ENCODE data around the gene DECR2. TPM values are rescaled to one million over a fixed set of nuclear protein-coding genes. Genes with fewer than 3 reads are reported as not detected.
"Not testable (repeated sequence)": the region's sequence is repeated elsewhere in the genome, so short reads cannot be mapped to it uniquely, and the experiment has no call there.

The DECR2 gene
- total RNA-seq, 2 donors from 2014 or later, result 7.5 to 10.6 TPM

- DNase-seq, result peak; percentile 76 to 82
- peak; percentile 90 to 91 for ATAC-seq (replicated peaks in 1 of 2)
- Mint-ChIP-seq H3K4me1 (ENCODE audit: low read depth) (no peaks in the 10 kb centered on the region), H3K27ac (no peak overlapping the region), H3K9me3 (no peaks in the 10 kb centered on the region), H3K4me3 (peak overlapping the region; percentile 59 to 65), H3K27me3 (ENCODE audit: low read depth) (no peaks in the 10 kb centered on the region), H3K36me3 (ENCODE audit: insufficient read depth in 2 of 2) (peaks cover 0 to 2% of the 10 kb centered on the region in 2 donors)
Measured at GRCh38 chr16:361872-362701, 39.6 kb upstream of the DECR2 start.

GRCh38 chr16:362702-362999 lies 39.0 kb upstream of the DECR2 start:
- DNase-seq; H3K27ac Mint-ChIP-seq; H3K27me3 Mint-ChIP-seq (ENCODE audit: low read depth); H3K4me3 Mint-ChIP-seq; H3K4me1 Mint-ChIP-seq (ENCODE audit: low read depth); H3K9me3 Mint-ChIP-seq; H3K36me3 Mint-ChIP-seq (ENCODE audit: insufficient read depth in 2 of 2): not testable (repeated sequence)
- ATAC-seq (replicated peaks in 1 of 2), result peak in 1 of 2 donors; percentile 8

- H3K27ac Mint-ChIP-seq, result no peak overlapping the region
- peaks cover 0 to 3% of the 10 kb centered on the region in 2 donors for H3K36me3 Mint-ChIP-seq (ENCODE audit: insufficient read depth in 2 of 2)
- ATAC-seq (replicated peaks in 1 of 2), result no peak
- no peaks in the 10 kb centered on the region for H3K27me3 Mint-ChIP-seq (ENCODE audit: low read depth)
- no peak for DNase-seq
- H3K4me3 Mint-ChIP-seq, result no peak overlapping the region
- no peaks in the 10 kb centered on the region for H3K4me1 Mint-ChIP-seq (ENCODE audit: low read depth)
- no peaks in the 10 kb centered on the region for H3K9me3 Mint-ChIP-seq
Measured at GRCh38 chr16:363110-363765, 38.4 kb upstream of the DECR2 start.

GRCh38 chr16:363766-364490 lies 37.8 kb upstream of the DECR2 start:
- H3K4me3 Mint-ChIP-seq, result no peak overlapping the region
- no peaks in the 10 kb centered on the region for H3K4me1 Mint-ChIP-seq (ENCODE audit: low read depth)
- no peak overlapping the region for H3K27ac Mint-ChIP-seq
- no peaks in the 10 kb centered on the region for H3K27me3 Mint-ChIP-seq (ENCODE audit: low read depth)
- ATAC-seq (replicated peaks in 1 of 2), result no peak
- H3K9me3 Mint-ChIP-seq, result no peaks in the 10 kb centered on the region
- no peak for DNase-seq
- H3K36me3 Mint-ChIP-seq (ENCODE audit: insufficient read depth in 2 of 2), result peaks cover 0 to 3% of the 10 kb centered on the region in 2 donors

- H3K4me3 Mint-ChIP-seq, result no peak overlapping the region
- DNase-seq (no peak), ATAC-seq (replicated peaks in 1 of 2) (no peak)
- peaks cover 8% of the 10 kb centered on the region for H3K4me1 Mint-ChIP-seq (ENCODE audit: low read depth)
- no peaks in the 10 kb centered on the region for H3K9me3 Mint-ChIP-seq
- H3K27me3 Mint-ChIP-seq (ENCODE audit: low read depth), result no peaks in the 10 kb centered on the region
- no peak overlapping the region for H3K27ac Mint-ChIP-seq
- peaks cover 0 to 3% of the 10 kb centered on the region in 2 donors for H3K36me3 Mint-ChIP-seq (ENCODE audit: insufficient read depth in 2 of 2)
Measured at GRCh38 chr16:364595-365491, 36.8 kb upstream of the DECR2 start.

- no peaks in the 10 kb centered on the region for H3K27me3 Mint-ChIP-seq (ENCODE audit: low read depth)
- no peak overlapping the region for H3K4me3 Mint-ChIP-seq
- ATAC-seq (replicated peaks in 1 of 2), result no peak
- H3K4me1 Mint-ChIP-seq (ENCODE audit: low read depth), result peaks cover 17% of the 10 kb centered on the region
- H3K9me3 Mint-ChIP-seq, result no peaks in the 10 kb centered on the region
- no peak for DNase-seq
- H3K27ac Mint-ChIP-seq, result no peak overlapping the region
- peaks cover 0 to 4% of the 10 kb centered on the region in 2 donors for H3K36me3 Mint-ChIP-seq (ENCODE audit: insufficient read depth in 2 of 2)
Measured at GRCh38 chr16:366476-366875, 35.2 kb upstream of the DECR2 start.

GRCh38 chr16:367333-367903 lies 34.3 kb upstream of the DECR2 start:
- Mint-ChIP-seq H3K9me3 (no peaks in the 10 kb centered on the region), H3K27ac (no peak overlapping the region), H3K4me1 (ENCODE audit: low read depth) (peaks cover 17% of the 10 kb centered on the region), H3K27me3 (ENCODE audit: low read depth) (no peaks in the 10 kb centered on the region), H3K4me3 (no peak overlapping the region), H3K36me3 (ENCODE audit: insufficient read depth in 2 of 2) (peaks cover 0 to 7% of the 10 kb centered on the region in 2 donors)
- ATAC-seq (replicated peaks in 1 of 2), result no peak
- DNase-seq, result no peak

GRCh38 chr16:368388-369158 lies 33.1 kb upstream of the DECR2 start:
- Mint-ChIP-seq H3K9me3 (no peaks in the 10 kb centered on the region), H3K27ac (no peak overlapping the region), H3K4me3 (no peak overlapping the region), H3K36me3 (ENCODE audit: insufficient read depth in 2 of 2) (peaks cover 0 to 7% of the 10 kb centered on the region in 2 donors), H3K4me1 (ENCODE audit: low read depth) (peaks cover 17% of the 10 kb centered on the region), H3K27me3 (ENCODE audit: low read depth) (no peaks in the 10 kb centered on the region)
- DNase-seq, result no peak
- ATAC-seq (replicated peaks in 1 of 2), result no peak

- H3K36me3 Mint-ChIP-seq (ENCODE audit: insufficient read depth in 2 of 2), result peaks cover 0 to 7% of the 10 kb centered on the region in 2 donors
- H3K4me3 Mint-ChIP-seq, result peak overlapping the region; percentile 63 to 77
- ATAC-seq (replicated peaks in 1 of 2), result no peak
- no peaks in the 10 kb centered on the region for H3K27me3 Mint-ChIP-seq (ENCODE audit: low read depth)
- H3K27ac Mint-ChIP-seq, result no peak overlapping the region
- H3K9me3 Mint-ChIP-seq, result no peaks in the 10 kb centered on the region
- peaks cover 17% of the 10 kb centered on the region for H3K4me1 Mint-ChIP-seq (ENCODE audit: low read depth)
- no peak for DNase-seq
Measured at GRCh38 chr16:369275-369865, 32.3 kb upstream of the DECR2 start.

- peaks cover 17% of the 10 kb centered on the region for H3K4me1 Mint-ChIP-seq (ENCODE audit: low read depth)
- H3K36me3 Mint-ChIP-seq (ENCODE audit: insufficient read depth in 2 of 2), result peaks cover 0 to 7% of the 10 kb centered on the region in 2 donors
- peak overlapping the region; percentile 78 to 94 for H3K4me3 Mint-ChIP-seq
- ATAC-seq (replicated peaks in 1 of 2) (no peak), DNase-seq (no peak)
- H3K27ac Mint-ChIP-seq, result no peak overlapping the region
- H3K27me3 Mint-ChIP-seq (ENCODE audit: low read depth), result no peaks in the 10 kb centered on the region
- H3K9me3 Mint-ChIP-seq, result no peaks in the 10 kb centered on the region
Measured at GRCh38 chr16:369866-370436, 31.7 kb upstream of the DECR2 start.

GRCh38 chr16:370443-370842 lies 31.2 kb upstream of the DECR2 start, which contains the start of gene MRPL28:
Gene MRPL28, minus strand, starts transcription at chr16:370538. Its CDS starts 320 bp downstream, at chr16:370218.
- Mint-ChIP-seq H3K4me1 (ENCODE audit: low read depth) (peaks cover 17% of the 10 kb centered on the region), H3K9me3 (no peaks in the 10 kb centered on the region), H3K36me3 (ENCODE audit: insufficient read depth in 2 of 2) (peaks cover 0 to 7% of the 10 kb centered on the region in 2 donors), H3K27me3 (ENCODE audit: low read depth) (no peaks in the 10 kb centered on the region), H3K4me3 (peak within 1 kb of the TSS; percentile 78 to 94), H3K27ac (peak within 1 kb of the TSS; percentile 93)
- DNase-seq (peak; percentile 96), ATAC-seq (replicated peaks in 1 of 2) (peak; percentile 99 to 100)
